Tibial nerve (tissue), 4 donors: ENCODE data around the gene ADAMTS12. TPM values are rescaled to one million over a fixed set of nuclear protein-coding genes. Genes with fewer than 3 reads are reported as not detected.

Source experiments
- DNase-seq, 2 donors: peaks; one replicate each; pipeline ENCODE4 v3.0.0-alpha.2; 2019; ENCODE audit warnings: low spot score in 2 of 2
- H3K27ac ChIP-seq, 4 donors: fragments of 200-600 bp; sonication (generic) in 3 of 4; one replicate each; pipeline ENCODE4 v1.5.1; 2017 to 2019; ENCODE audit warnings: mild to moderate bottlenecking in 1 of 4
- H3K27me3 ChIP-seq, 2 donors: fragments of 200-600 bp; sonication (generic) in 1 of 2; one replicate each; pipeline versions ENCODE4 v1.5.1 to v1.6.0; 2017 to 2019
- H3K36me3 ChIP-seq, 3 donors: fragments of 200-600 bp; sonication (generic); one replicate each; pipeline ENCODE4 v1.5.1; 2018 to 2019
- H3K4me1 ChIP-seq, 4 donors: fragments of 200-600 bp; sonication (generic) in 3 of 4; one replicate each; pipeline ENCODE4 v1.5.1; 2017 to 2019
- H3K4me3 ChIP-seq, 4 donors: fragments of 200-600 bp; sonication (generic) in 3 of 4; one replicate each; pipeline ENCODE4 v1.5.1; 2017 to 2019; ENCODE audit warnings: mild to moderate bottlenecking in 1 of 4, moderate library complexity in 1 of 4
- H3K9me3 ChIP-seq, 4 donors: fragments of 200-600 bp; sonication (generic) in 3 of 4; one replicate each; pipeline ENCODE4 v1.5.1; 2017 to 2019
- EP300 ChIP-seq, 2 donors: sonication (generic); formaldehyde crosslinking; IDR thresholded peaks; one replicate each; pipeline ENCODE4 v1.6.1; 2017; ENCODE audit warnings: antibody characterized with exemption in 2 of 2, mild to moderate bottlenecking in 1 of 2
- POLR2A ChIP-seq, 2 donors: fragments of 450-650 bp; IDR thresholded peaks; one replicate each; pipeline ENCODE4 v1.6.1; 2017; ENCODE audit warnings: antibody characterized with exemption in 2 of 2, mild to moderate bottlenecking in 2 of 2, moderate library complexity in 2 of 2
- WGBS, 2 donors: methylation state at CpG; one replicate each; pipeline ENCODE4 v1.1.5; 2018; 5-methylcytosine and 5-hydroxymethylcytosine counted together
- total RNA-seq, 4 donors: library from RNA; depleted of rRNA; stranded (reverse); fragments of >200 nt; gene quantifications; one replicate each; pipeline ENCODE4 v1.1.0, GENCODE V29; 2016
- TF ChIP-seq, protein P1 (sequence below), 5 experiments: fragments of 200-600 bp in 3 of 5; fragments of 450-650 bp in 2 of 5; sonication (generic) in 3 of 5; IDR thresholded peaks; one replicate each; pipeline ENCODE4 v1.5.1; 2016 to 2019; ENCODE audit warnings: antibody characterized with exemption in 5 of 5, mild to moderate bottlenecking in 3 of 5, moderate library complexity in 2 of 5

The ADAMTS12 gene
- total RNA-seq, 4 donors from 2014 or later, result 7.1 to 10.4 (median 9.7) TPM

DNA sequence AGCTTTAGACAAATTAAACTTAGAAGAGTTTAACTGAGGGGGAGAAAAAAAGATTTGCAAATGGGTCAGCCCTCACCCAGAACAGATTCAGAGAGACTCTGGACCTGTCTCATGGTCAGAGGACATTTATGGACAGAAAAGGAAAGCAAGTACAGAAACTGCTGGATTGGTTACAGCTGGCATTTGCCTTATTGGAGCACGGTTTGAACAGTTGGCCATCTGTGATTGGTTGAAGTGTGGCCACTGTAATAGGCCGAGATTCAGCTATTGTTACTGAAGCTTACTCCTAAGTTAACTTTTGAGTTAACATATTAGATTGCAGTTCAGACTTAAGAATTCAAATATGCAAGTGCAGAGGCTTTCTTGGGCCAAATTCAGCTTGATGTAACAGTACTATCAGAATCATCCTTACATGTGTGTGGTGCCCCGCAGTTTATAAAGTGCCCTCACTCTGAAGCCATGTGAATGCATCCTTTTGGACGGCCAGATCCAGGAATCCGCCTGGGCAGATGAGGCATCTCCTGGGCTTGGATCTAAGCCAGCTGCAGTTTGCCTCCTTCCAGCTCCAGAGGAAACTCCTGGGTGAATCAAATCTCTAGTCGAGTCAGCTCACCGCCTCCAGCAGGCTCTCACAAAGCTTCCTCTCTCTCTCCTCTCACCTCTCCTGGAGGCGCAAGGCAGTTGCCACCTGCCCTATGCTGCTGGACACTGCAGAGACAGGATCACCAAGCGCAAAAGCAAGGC, 165.2 kb downstream of the ADAMTS12 start:
- Histone ChIP-seq H3K27ac (no peak overlapping the region), H3K4me3 (no peak overlapping the region), H3K4me1 (peaks cover 0 to 9% (median 0%) of the 10 kb centered on the region in 4 donors), H3K27me3 (no peaks in the 10 kb centered on the region), H3K36me3 (no peaks in the 10 kb centered on the region), H3K9me3 (no peaks in the 10 kb centered on the region)
- no peak for TF ChIP-seq POLR2A (IDR thresholded peaks at IDR 0.05)
- TF ChIP-seq EP300 (IDR thresholded peaks at IDR 0.05), result no peak
- TF ChIP-seq, protein P1, sequence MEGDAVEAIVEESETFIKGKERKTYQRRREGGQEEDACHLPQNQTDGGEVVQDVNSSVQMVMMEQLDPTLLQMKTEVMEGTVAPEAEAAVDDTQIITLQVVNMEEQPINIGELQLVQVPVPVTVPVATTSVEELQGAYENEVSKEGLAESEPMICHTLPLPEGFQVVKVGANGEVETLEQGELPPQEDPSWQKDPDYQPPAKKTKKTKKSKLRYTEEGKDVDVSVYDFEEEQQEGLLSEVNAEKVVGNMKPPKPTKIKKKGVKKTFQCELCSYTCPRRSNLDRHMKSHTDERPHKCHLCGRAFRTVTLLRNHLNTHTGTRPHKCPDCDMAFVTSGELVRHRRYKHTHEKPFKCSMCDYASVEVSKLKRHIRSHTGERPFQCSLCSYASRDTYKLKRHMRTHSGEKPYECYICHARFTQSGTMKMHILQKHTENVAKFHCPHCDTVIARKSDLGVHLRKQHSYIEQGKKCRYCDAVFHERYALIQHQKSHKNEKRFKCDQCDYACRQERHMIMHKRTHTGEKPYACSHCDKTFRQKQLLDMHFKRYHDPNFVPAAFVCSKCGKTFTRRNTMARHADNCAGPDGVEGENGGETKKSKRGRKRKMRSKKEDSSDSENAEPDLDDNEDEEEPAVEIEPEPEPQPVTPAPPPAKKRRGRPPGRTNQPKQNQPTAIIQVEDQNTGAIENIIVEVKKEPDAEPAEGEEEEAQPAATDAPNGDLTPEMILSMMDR (IDR thresholded peaks at IDR 0.05), result no peak
- no peak for DNase-seq
- WGBS, 2 donors, result 65% methylated on average over 9 of the region's 9 CpGs

- H3K36me3 ChIP-seq, result no peaks in the 10 kb centered on the region
- DNase-seq, result no peak
- H3K4me1 ChIP-seq, result peaks cover 0 to 11% (median 0%) of the 10 kb centered on the region in 4 donors
- no peaks in the 10 kb centered on the region for H3K9me3 ChIP-seq
- no peaks in the 10 kb centered on the region for H3K27me3 ChIP-seq
- no peak overlapping the region for H3K4me3 ChIP-seq
- no peak for TF ChIP-seq POLR2A (IDR thresholded peaks at IDR 0.05)
- TF ChIP-seq, protein P1 (IDR thresholded peaks at IDR 0.05), result no peak
- TF ChIP-seq EP300 (IDR thresholded peaks at IDR 0.05), result no peak
- 64 to 76% methylated on average over 3 of the region's 3 CpGs for WGBS, 2 donors
- no peak overlapping the region for H3K27ac ChIP-seq
Measured at GRCh38 chr5:33725806-33726205, 166.0 kb downstream of the ADAMTS12 start.

- no peak overlapping the region for H3K4me3 ChIP-seq
- DNase-seq, result no peak
- TF ChIP-seq EP300 (IDR thresholded peaks at IDR 0.05) (no peak), POLR2A (IDR thresholded peaks at IDR 0.05) (no peak)
- TF ChIP-seq, protein P1 (IDR thresholded peaks at IDR 0.05), result no peak
- WGBS, 2 donors, result 36 to 43% methylated on average over 6 of the region's 6 CpGs
- H3K9me3 ChIP-seq, result no peaks in the 10 kb centered on the region
- H3K36me3 ChIP-seq, result no peaks in the 10 kb centered on the region
- H3K4me1 ChIP-seq, result peaks cover 0 to 8% (median 0%) of the 10 kb centered on the region in 4 donors
- no peaks in the 10 kb centered on the region for H3K27me3 ChIP-seq
- H3K27ac ChIP-seq, result no peak overlapping the region
Measured at GRCh38 chr5:33721491-33722200, 170.1 kb downstream of the ADAMTS12 start.

DNA sequence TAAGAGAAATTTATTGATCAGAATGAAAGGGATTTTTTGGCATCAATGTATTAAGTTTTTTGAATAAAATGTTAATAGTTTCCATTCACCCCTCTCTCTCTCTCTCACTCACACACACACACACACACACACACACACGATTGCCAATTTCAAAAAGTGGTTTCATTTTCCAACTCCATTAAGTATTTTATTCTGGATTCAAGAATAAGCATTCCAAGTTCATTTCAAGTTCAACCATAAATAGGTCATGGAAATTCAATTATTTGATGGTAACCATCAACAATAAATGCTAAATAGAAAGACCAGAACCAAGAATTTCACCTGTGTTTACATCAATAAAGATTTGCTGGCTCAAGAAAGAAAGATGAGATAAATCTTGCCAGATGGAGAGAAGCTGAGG, 171.6 kb downstream of the ADAMTS12 start:
- no peak for DNase-seq
- TF ChIP-seq, protein P1 (IDR thresholded peaks at IDR 0.05), result no peak
- TF ChIP-seq POLR2A (IDR thresholded peaks at IDR 0.05) (no peak), EP300 (IDR thresholded peaks at IDR 0.05) (no peak)
- peaks cover 0 to 3% (median 0%) of the 10 kb centered on the region in 4 donors for H3K9me3 ChIP-seq
- peaks cover 0 to 3% (median 0%) of the 10 kb centered on the region in 4 donors for H3K4me1 ChIP-seq
- H3K27ac ChIP-seq, result no peak overlapping the region
- H3K27me3 ChIP-seq, result no peaks in the 10 kb centered on the region
- H3K36me3 ChIP-seq, result no peaks in the 10 kb centered on the region
- WGBS, 2 donors, result 33 to 44% methylated on average over 1 of the region's 1 CpG
- H3K4me3 ChIP-seq, result no peak overlapping the region

- Histone ChIP-seq H3K36me3 (no peaks in the 10 kb centered on the region), H3K4me3 (no peak overlapping the region), H3K27me3 (no peaks in the 10 kb centered on the region), H3K9me3 (peaks cover 0 to 3% (median 0%) of the 10 kb centered on the region in 4 donors), H3K4me1 (peaks cover 0 to 3% (median 0%) of the 10 kb centered on the region in 4 donors), H3K27ac (no peak overlapping the region)
- no peak for TF ChIP-seq EP300 (IDR thresholded peaks at IDR 0.05)
- TF ChIP-seq, protein P1 (IDR thresholded peaks at IDR 0.05), result no peak
- no peak for TF ChIP-seq POLR2A (IDR thresholded peaks at IDR 0.05)
- no peak for DNase-seq
- 85 to 86% methylated on average over 1 of the region's 1 CpG for WGBS, 2 donors
Measured at GRCh38 chr5:33719769-33720168, 172.0 kb downstream of the ADAMTS12 start.
